Neutrophil (primary cell): Measurements from ENCODE around the gene PDF.
"Not testable (repeated sequence)": the region's sequence is repeated elsewhere in the genome, so short reads cannot be mapped to it uniquely, and the experiment has no call there.

Experiments
- H3K27ac ChIP-seq: fragments of 200-600 bp; sonication (generic); 2 replicates; pipeline ENCODE4 v1.5.1; 2016; ENCODE audit warnings: mild to moderate bottlenecking, moderate library complexity
- H3K27me3 ChIP-seq: fragments of 200-600 bp; sonication (generic); 2 replicates; pipeline ENCODE4 v1.6.0; 2016; ENCODE audit warnings: mild to moderate bottlenecking
- H3K36me3 ChIP-seq: fragments of 200-600 bp; sonication (generic); 2 replicates; pipeline ENCODE4 v1.5.1; 2017
- H3K4me1 ChIP-seq, 2 experiments: fragments of 200-600 bp in 1 of 2; sonication (generic) in 1 of 2; 1 replicate in 1 of 2; 2 replicates in 1 of 2; pipeline versions ENCODE4 v1.5.1 to v1.6.1; 2013 to 2016; ENCODE audit warnings: low read depth in 1 of 2, low read length in 1 of 2, mild to moderate bottlenecking in 1 of 2, moderate library complexity in 1 of 2; ENCODE audit not compliant: control insufficient read depth in 1 of 2, insufficient read depth in 1 of 2
- H3K4me3 ChIP-seq, 2 experiments: fragments of 200-600 bp in 1 of 2; sonication (generic) in 1 of 2; 1 replicate in 1 of 2; 2 replicates in 1 of 2; pipeline ENCODE4 v1.5.1; 2013 to 2016; ENCODE audit warnings: low read depth in 1 of 2, low read length in 1 of 2, mild to moderate bottlenecking in 1 of 2, moderate library complexity in 1 of 2
- H3K9me3 ChIP-seq: fragments of 200-600 bp; sonication (generic); 2 replicates; pipeline ENCODE4 v1.5.1; 2016
- CTCF ChIP-seq: fragments of 200-600 bp; sonication (generic); IDR thresholded peaks from 2 replicates; pipeline ENCODE4 v1.5.1; 2016; ENCODE audit warnings: antibody characterized with exemption

Gene PDF

GRCh38 chr16:69307091-69307490 lies 23.3 kb downstream of the PDF start:
- TF ChIP-seq CTCF, result no peak
- peaks cover 2% of the 10 kb centered on the region for H3K36me3 ChIP-seq
- H3K4me3 ChIP-seq, result no peak overlapping the region
- H3K4me1 ChIP-seq, result peaks cover 11% of the 10 kb centered on the region in 2 experiments
- no peaks in the 10 kb centered on the region for H3K27me3 ChIP-seq
- no peak overlapping the region for H3K27ac ChIP-seq
- no peaks in the 10 kb centered on the region for H3K9me3 ChIP-seq

- Histone ChIP-seq H3K27me3 (no peaks in the 10 kb centered on the region), H3K4me3 (no peak overlapping the region), H3K9me3 (no peaks in the 10 kb centered on the region), H3K27ac (no peak overlapping the region), H3K4me1 (peaks cover 6% of the 10 kb centered on the region in 2 experiments), H3K36me3 (peaks cover 6% of the 10 kb centered on the region)
- no peak for TF ChIP-seq CTCF
Observed at GRCh38 chr16:69306031-69306430, 24.4 kb downstream of the PDF start.

DNA sequence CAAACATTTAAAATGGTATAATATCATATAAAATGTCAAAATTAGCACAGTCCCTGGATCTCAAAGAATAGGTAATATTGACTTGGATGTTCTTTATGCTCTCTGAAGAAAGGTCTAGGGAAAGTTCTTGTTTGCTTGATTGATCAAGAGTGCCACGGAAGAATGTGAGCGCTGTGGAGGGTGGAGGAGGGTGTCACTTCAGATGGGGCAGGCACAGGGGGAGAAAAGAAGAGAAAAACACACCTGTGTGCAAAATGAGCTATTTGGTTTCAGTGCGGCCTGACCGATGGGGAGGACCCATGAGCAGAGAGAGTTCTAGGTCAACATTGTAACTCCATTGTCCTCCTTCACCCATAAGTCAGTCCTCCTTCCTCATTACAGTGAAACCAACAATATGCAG lies 28.1 kb downstream of the PDF start:
- Histone ChIP-seq H3K36me3 (peaks cover 19% of the 10 kb centered on the region), H3K4me3 (no peak overlapping the region), H3K4me1 (peaks cover 19 to 21% of the 10 kb centered on the region in 2 experiments), H3K9me3 (no peaks in the 10 kb centered on the region), H3K27me3 (no peaks in the 10 kb centered on the region), H3K27ac (no peak overlapping the region)
- TF ChIP-seq CTCF, result no peak

DNA sequence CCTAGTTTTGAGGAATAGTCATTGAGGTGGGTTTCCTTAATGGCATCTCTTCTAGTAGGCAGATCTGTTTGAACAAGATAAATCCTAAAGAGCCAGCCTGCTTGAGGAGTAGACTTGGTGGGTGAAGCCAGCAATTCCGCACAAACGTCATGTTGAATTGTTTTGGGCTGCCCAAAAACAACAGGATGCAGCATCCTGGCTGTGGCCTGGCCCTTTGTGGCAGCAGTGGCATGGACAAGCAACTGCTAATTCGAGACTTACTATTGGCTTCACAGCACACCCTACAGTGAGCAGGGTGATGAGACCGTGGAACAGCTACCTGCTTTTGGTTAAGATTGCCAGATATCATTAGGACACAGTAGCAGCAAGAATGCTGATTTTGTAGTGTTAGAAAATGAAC lies 28.5 kb downstream of the PDF start:
- Histone ChIP-seq H3K4me3 (no peak overlapping the region), H3K36me3 (peaks cover 19% of the 10 kb centered on the region), H3K27ac (no peak overlapping the region), H3K27me3 (no peaks in the 10 kb centered on the region), H3K9me3 (no peaks in the 10 kb centered on the region), H3K4me1 (peaks cover 19 to 21% of the 10 kb centered on the region in 2 experiments)
- no peak for TF ChIP-seq CTCF

GRCh38 chr16:69301187-69301586 lies 29.2 kb downstream of the PDF start:
- Histone ChIP-seq H3K36me3 (peaks cover 19% of the 10 kb centered on the region), H3K4me3 (no peak overlapping the region), H3K27me3 (no peaks in the 10 kb centered on the region), H3K4me1 (peaks cover 19 to 21% of the 10 kb centered on the region in 2 experiments), H3K27ac (no peak overlapping the region), H3K9me3 (no peaks in the 10 kb centered on the region)
- TF ChIP-seq CTCF, result no peak

GRCh38 chr16:69298261-69298660 lies 32.1 kb downstream of the PDF start:
- Histone ChIP-seq H3K9me3 (no peaks in the 10 kb centered on the region), H3K27me3 (no peaks in the 10 kb centered on the region), H3K4me1 (peaks cover 19 to 21% of the 10 kb centered on the region in 2 experiments), H3K4me3 (no peak overlapping the region), H3K36me3 (peaks cover 19% of the 10 kb centered on the region), H3K27ac (peak overlapping the region; percentile 73)
- TF ChIP-seq CTCF, result no peak

DNA sequence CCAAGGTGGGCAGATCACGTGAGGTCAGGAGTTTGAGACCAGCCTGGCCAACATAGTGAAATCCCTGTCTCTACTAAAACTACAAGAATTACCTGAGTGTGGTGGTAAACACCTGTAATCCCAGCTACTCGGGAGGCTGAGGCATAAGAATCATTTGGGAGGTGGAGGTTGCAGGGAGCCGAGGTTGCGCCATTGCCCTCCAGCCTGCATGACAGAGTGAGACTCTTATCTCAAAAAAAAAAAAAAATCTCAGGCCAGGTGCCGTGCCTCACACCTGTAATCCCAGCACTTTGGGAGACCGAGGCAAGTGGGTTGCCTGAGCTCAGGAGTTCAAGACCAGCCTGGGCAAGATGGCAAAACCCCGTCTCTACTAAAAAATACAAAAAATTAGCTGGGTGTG lies 33.6 kb downstream of the PDF start:
- not testable (repeated sequence) for H3K9me3 ChIP-seq, H3K27me3 ChIP-seq, H3K27ac ChIP-seq, H3K4me3 ChIP-seq
- Histone ChIP-seq H3K4me1 (peaks cover 19 to 21% of the 10 kb centered on the region in 2 experiments), H3K36me3 (peaks cover 13% of the 10 kb centered on the region)
